Thyroid gland (tissue), 4 donors: ENCODE results near the gene PFKFB1. TPM values are rescaled to one million over a fixed set of nuclear protein-coding genes. Genes with fewer than 3 reads are reported as not detected.

Experiments used
- DNase-seq, 2 donors: peaks; one replicate each; pipeline ENCODE4 v3.0.0-alpha.2; 2019
- H3K27ac ChIP-seq, 3 donors: fragments of 200-600 bp; sonication (generic); 1 replicate in 2 of 3; 2 replicates in 1 of 3; pipeline ENCODE4 v1.5.1; 2016 to 2019; ENCODE audit warnings: mild to moderate bottlenecking in 1 of 3, moderate library complexity in 1 of 3
- H3K27me3 ChIP-seq: fragments of 200-600 bp; sonication (generic); one replicate; pipeline ENCODE4 v1.5.1; 2019
- H3K36me3 ChIP-seq, 2 donors: fragments of 200-600 bp; sonication (generic); one replicate each; pipeline ENCODE4 v1.5.1; 2016 to 2019
- H3K4me1 ChIP-seq, 2 donors: fragments of 200-600 bp; sonication (generic); one replicate each; pipeline ENCODE4 v1.5.1; 2017 to 2019
- H3K4me3 ChIP-seq, 3 donors: fragments of 200-600 bp; sonication (generic); replicated peaks in 1 of 3; 1 replicate in 2 of 3; 2 replicates in 1 of 3; pipeline ENCODE4 v1.5.1; 2016; ENCODE audit warnings: mild to moderate bottlenecking in 1 of 3
- H3K9me3 ChIP-seq: fragments of 200-600 bp; sonication (generic); one replicate; pipeline ENCODE4 v1.5.1; 2017
- POLR2A ChIP-seq, 2 donors: fragments of 450-650 bp; IDR thresholded peaks; one replicate each; pipeline ENCODE4 v1.6.1; 2017; ENCODE audit warnings: antibody characterized with exemption in 2 of 2, mild to moderate bottlenecking in 2 of 2, moderate library complexity in 1 of 2
- WGBS, 2 donors: methylation state at CpG; one replicate each; pipeline ENCODE4 v1.1.5; 2017; 5-methylcytosine and 5-hydroxymethylcytosine counted together
- intact Hi-C: fragments of 100-400 bp; cut with DNase I; formaldehyde crosslinking; loops from one replicate; pipeline ENCODE4 v1.15.1; 2023
- total RNA-seq, 4 donors: library from RNA; depleted of rRNA; stranded (reverse); fragments of >200 nt; gene quantifications; one replicate each; pipeline ENCODE4 v1.2.3, GENCODE V29; 2016
- TF ChIP-seq, protein P1 (sequence below), 6 experiments: fragments of 200-600 bp in 3 of 6; fragments of 450-650 bp in 3 of 6; sonication (generic) in 3 of 6; IDR thresholded peaks; one replicate each; pipeline ENCODE4 v1.5.1; 2016 to 2019; ENCODE audit warnings: antibody characterized with exemption in 6 of 6, mild to moderate bottlenecking in 2 of 6, inconsistent platforms in 1 of 6, moderate library complexity in 1 of 6

Gene PFKFB1
- total RNA-seq, 4 donors from 2014 or later = 0.56 to 1.3 (median 0.93) TPM

- TF ChIP-seq, protein P1, sequence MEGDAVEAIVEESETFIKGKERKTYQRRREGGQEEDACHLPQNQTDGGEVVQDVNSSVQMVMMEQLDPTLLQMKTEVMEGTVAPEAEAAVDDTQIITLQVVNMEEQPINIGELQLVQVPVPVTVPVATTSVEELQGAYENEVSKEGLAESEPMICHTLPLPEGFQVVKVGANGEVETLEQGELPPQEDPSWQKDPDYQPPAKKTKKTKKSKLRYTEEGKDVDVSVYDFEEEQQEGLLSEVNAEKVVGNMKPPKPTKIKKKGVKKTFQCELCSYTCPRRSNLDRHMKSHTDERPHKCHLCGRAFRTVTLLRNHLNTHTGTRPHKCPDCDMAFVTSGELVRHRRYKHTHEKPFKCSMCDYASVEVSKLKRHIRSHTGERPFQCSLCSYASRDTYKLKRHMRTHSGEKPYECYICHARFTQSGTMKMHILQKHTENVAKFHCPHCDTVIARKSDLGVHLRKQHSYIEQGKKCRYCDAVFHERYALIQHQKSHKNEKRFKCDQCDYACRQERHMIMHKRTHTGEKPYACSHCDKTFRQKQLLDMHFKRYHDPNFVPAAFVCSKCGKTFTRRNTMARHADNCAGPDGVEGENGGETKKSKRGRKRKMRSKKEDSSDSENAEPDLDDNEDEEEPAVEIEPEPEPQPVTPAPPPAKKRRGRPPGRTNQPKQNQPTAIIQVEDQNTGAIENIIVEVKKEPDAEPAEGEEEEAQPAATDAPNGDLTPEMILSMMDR (IDR thresholded peaks at IDR 0.05) = no peak
- no peak for TF ChIP-seq POLR2A (IDR thresholded peaks at IDR 0.05)
- 88 to 89% methylated on average over 2 of the region's 2 CpGs for whole genome bisulfite sequencing, 2 donors
- intact Hi-C loops = no loop called here
Measured at GRCh38 chrX:55029291-55029690, 35.3 kb upstream of the PFKFB1 start.

GRCh38 chrX:55028611-55029010 lies 34.6 kb upstream of the PFKFB1 start:
- no peaks in the 10 kb centered on the region for H3K27me3 ChIP-seq
- no peak for TF ChIP-seq POLR2A (IDR thresholded peaks at IDR 0.05)
- TF ChIP-seq, protein P1 (IDR thresholded peaks at IDR 0.05) = no peak
- no peak overlapping the region for H3K4me3 ChIP-seq
- intact Hi-C loops = no loop called here
- no peak overlapping the region for H3K27ac ChIP-seq
- no peaks in the 10 kb centered on the region for H3K9me3 ChIP-seq
- H3K36me3 ChIP-seq = no peaks in the 10 kb centered on the region
- no peaks in the 10 kb centered on the region for H3K4me1 ChIP-seq
- DNase-seq = no peak

More at GRCh38 chrX:55029291-55029690, 35.3 kb upstream of the PFKFB1 start:
- no peak overlapping the region for H3K27ac ChIP-seq
- H3K4me3 ChIP-seq = no peak overlapping the region
- no peaks in the 10 kb centered on the region for H3K4me1 ChIP-seq
- H3K36me3 ChIP-seq = no peaks in the 10 kb centered on the region
- H3K27me3 ChIP-seq = no peaks in the 10 kb centered on the region
- H3K9me3 ChIP-seq = no peaks in the 10 kb centered on the region
- DNase-seq = no peak

DNA sequence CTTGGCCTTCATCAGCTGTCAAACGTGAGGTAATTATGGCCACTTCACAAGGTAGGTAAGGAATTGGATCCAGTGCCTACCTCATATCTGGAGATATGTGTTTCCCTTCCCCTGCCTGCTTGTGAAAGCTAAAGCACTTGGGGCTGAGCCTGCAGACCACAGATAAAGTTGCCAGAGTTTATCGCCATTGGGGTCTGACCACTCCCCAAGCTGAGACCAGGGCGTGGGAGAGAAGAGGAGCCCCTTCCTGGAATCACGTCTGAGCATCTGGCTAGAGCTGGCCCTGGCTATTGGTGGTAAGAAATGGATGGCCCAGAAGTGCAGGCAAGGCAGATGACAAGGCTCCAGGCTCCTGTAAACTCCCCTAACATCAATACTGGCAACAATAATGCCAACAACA lies 34.1 kb upstream of the PFKFB1 start:
- Histone ChIP-seq H3K27me3 (no peaks in the 10 kb centered on the region), H3K36me3 (no peaks in the 10 kb centered on the region), H3K4me1 (no peaks in the 10 kb centered on the region), H3K4me3 (no peak overlapping the region), H3K9me3 (no peaks in the 10 kb centered on the region), H3K27ac (no peak overlapping the region)
- TF ChIP-seq, protein P1 (IDR thresholded peaks at IDR 0.05) = no peak
- TF ChIP-seq POLR2A (IDR thresholded peaks at IDR 0.05) = no peak
- no peak for DNase-seq
- intact Hi-C loops = no loop called here
- 78 to 92% methylated on average over 3 to 4 of the region's 4 CpGs for WGBS, 2 donors

GRCh38 chrX:55026840-55027239 lies 32.9 kb upstream of the PFKFB1 start:
- H3K27me3 ChIP-seq = no peaks in the 10 kb centered on the region
- WGBS, 2 donors = 73 to 74% methylated on average over 2 of the region's 2 CpGs
- H3K4me1 ChIP-seq = no peaks in the 10 kb centered on the region
- no peak overlapping the region for H3K4me3 ChIP-seq
- no peaks in the 10 kb centered on the region for H3K36me3 ChIP-seq
- H3K27ac ChIP-seq = no peak overlapping the region
- no peaks in the 10 kb centered on the region for H3K9me3 ChIP-seq
- TF ChIP-seq, protein P1 (IDR thresholded peaks at IDR 0.05) = no peak
- no peak for TF ChIP-seq POLR2A (IDR thresholded peaks at IDR 0.05)
- no peak for DNase-seq
- intact Hi-C loops = no loop called here

DNA sequence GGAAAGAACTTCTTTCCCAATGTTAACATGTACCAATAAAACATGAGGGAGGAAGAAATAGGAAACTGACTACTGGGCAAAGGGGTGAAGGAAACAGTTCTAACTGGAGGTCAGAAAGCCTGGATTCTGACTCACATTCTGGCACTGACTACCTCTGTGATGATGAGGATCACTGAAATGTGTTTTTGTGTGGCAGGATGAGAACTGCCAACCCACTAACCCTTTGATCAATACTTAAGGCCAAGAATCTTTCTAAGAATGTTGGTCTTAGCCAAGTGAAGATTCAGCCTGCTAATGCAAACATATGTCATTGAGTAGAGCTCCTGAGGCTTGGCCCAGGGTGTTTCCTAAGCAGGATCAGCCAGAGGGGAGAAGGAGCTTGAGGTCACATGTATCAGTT lies 32.2 kb upstream of the PFKFB1 start:
- H3K27ac ChIP-seq = no peak overlapping the region
- H3K36me3 ChIP-seq = no peaks in the 10 kb centered on the region
- intact Hi-C loops = no loop called here
- no peaks in the 10 kb centered on the region for H3K27me3 ChIP-seq
- TF ChIP-seq POLR2A (IDR thresholded peaks at IDR 0.05) = no peak
- TF ChIP-seq, protein P1 (IDR thresholded peaks at IDR 0.05) = no peak
- DNase-seq = no peak
- no peaks in the 10 kb centered on the region for H3K9me3 ChIP-seq
- H3K4me3 ChIP-seq = no peak overlapping the region
- no peaks in the 10 kb centered on the region for H3K4me1 ChIP-seq
